NCI-H82 (cell line): ENCODE data around the gene S1PR2.
"Not testable (repeated sequence)": the region's sequence is repeated elsewhere in the genome, so short reads cannot be mapped to it uniquely, and the experiment has no call there.

ENCODE experiments used
- DNase-seq: peaks from one replicate; lab custom pipeline; 2025; lab: John Stamatoyannopoulos, UW

The S1PR2 gene

GRCh38 chr19:10254244-10254643 is 23.1 kb upstream of the S1PR2 start:
- no peak for DNase-seq

- no peak for DNase-seq
Observed at GRCh38 chr19:10252707-10253106, 21.6 kb upstream of the S1PR2 start.

GRCh38 chr19:10251792-10252694 is 20.9 kb upstream of the S1PR2 start, which contains the start of gene MRPL4:
MRPL4 (plus strand) TSS chr19:10252214; CDS start chr19:10252254, 40 bp downstream.
- DNase-seq = peak; percentile 98

GRCh38 chr19:10246511-10246910 is 15.4 kb upstream of the S1PR2 start:
- DNase-seq = no peak

GRCh38 chr19:10245189-10245939 is 14.2 kb upstream of the S1PR2 start:
- DNase-seq = peak; percentile 16

GRCh38 chr19:10243606-10244005 is 12.5 kb upstream of the S1PR2 start:
- DNase-seq = no peak

GRCh38 chr19:10241826-10242449 is 10.8 kb upstream of the S1PR2 start:
- DNase-seq = not testable (repeated sequence)

- no peak for DNase-seq
Observed at GRCh38 chr19:10238172-10238783, 7.1 kb upstream of the S1PR2 start.

GRCh38 chr19:10237702-10238101 is 6.6 kb upstream of the S1PR2 start:
- no peak for DNase-seq

- DNase-seq = not testable (repeated sequence)
Observed at GRCh38 chr19:10235409-10235808, 4.3 kb upstream of the S1PR2 start.

GRCh38 chr19:10235003-10235402 is 3.9 kb upstream of the S1PR2 start:
- DNase-seq = no peak

GRCh38 chr19:10233946-10234345 is 2.8 kb upstream of the S1PR2 start:
- DNase-seq = no peak

- no peak for DNase-seq
Observed at GRCh38 chr19:10231612-10232228, 589 bp upstream of the S1PR2 start.

GRCh38 chr19:10230173-10230860 is 814 bp downstream of the S1PR2 start:
- peak; percentile 55 for DNase-seq

- peak; percentile 64 for DNase-seq
Observed at GRCh38 chr19:10228920-10229319, 2.2 kb downstream of the S1PR2 start.

GRCh38 chr19:10228393-10228792 is 2.7 kb downstream of the S1PR2 start:
- DNase-seq = no peak

- no peak for DNase-seq
Observed at GRCh38 chr19:10227026-10227971, 3.8 kb downstream of the S1PR2 start.

- no peak for DNase-seq
Observed at GRCh38 chr19:10226376-10227025, 4.6 kb downstream of the S1PR2 start.

- DNase-seq = no peak
Observed at GRCh38 chr19:10226021-10226375, 5.1 kb downstream of the S1PR2 start.
